ENCODE results near the gene ORAI1.

Gene ORAI1

GRCh38 chr12:121626853-121627640, 717 bp downstream of the ORAI1 start (continued):
- TF ChIP-seq, protein P1, sequence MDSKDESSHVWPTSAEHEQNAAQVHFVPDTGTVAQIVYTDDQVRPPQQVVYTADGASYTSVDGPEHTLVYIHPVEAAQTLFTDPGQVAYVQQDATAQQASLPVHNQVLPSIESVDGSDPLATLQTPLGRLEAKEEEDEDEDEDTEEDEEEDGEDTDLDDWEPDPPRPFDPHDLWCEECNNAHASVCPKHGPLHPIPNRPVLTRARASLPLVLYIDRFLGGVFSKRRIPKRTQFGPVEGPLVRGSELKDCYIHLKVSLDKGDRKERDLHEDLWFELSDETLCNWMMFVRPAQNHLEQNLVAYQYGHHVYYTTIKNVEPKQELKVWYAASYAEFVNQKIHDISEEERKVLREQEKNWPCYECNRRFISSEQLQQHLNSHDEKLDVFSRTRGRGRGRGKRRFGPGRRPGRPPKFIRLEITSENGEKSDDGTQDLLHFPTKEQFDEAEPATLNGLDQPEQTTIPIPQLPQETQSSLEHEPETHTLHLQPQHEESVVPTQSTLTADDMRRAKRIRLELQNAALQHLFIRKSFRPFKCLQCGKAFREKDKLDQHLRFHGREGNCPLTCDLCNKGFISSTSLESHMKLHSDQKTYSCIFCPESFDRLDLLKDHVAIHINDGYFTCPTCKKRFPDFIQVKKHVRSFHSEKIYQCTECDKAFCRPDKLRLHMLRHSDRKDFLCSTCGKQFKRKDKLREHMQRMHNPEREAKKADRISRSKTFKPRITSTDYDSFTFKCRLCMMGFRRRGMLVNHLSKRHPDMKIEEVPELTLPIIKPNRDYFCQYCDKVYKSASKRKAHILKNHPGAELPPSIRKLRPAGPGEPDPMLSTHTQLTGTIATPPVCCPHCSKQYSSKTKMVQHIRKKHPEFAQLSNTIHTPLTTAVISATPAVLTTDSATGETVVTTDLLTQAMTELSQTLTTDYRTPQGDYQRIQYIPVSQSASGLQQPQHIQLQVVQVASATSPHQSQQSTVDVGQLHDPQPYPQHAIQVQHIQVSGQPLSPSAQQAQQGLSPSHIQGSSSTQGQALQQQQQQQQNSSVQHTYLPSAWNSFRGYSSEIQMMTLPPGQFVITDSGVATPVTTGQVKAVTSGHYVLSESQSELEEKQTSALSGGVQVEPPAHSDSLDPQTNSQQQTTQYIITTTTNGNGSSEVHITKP (tag by site-specific recombination; IDR thresholded peaks at IDR 0.05): peak; percentile 85
- TF ChIP-seq KLF1 (tag by site-specific recombination; IDR thresholded peaks at IDR 0.05) (no peak; the same call in 1 of the 2 replicates), ZNF529 (tag by site-specific recombination; IDR thresholded peaks at IDR 0.05; ENCODE audit: insufficient replicate concordance) (no peak), ZBTB10 (tag by site-specific recombination; IDR thresholded peaks at IDR 0.05) (no peak), PRDM6 (tag by site-specific recombination; IDR thresholded peaks at IDR 0.05) (no peak), ZNF280D (tag by site-specific recombination; IDR thresholded peaks at IDR 0.05) (no peak), ZFP3 (tag by site-specific recombination; IDR thresholded peaks at IDR 0.05; ENCODE audit: low read depth) (no peak), ZBTB21 (tag by site-specific recombination; IDR thresholded peaks at IDR 0.05) (no peak), PRDM2 (tag by site-specific recombination; IDR thresholded peaks at IDR 0.05; ENCODE audit: borderline replicate concordance) (no peak), ZBTB6 (tag by site-specific recombination; IDR thresholded peaks at IDR 0.05) (peak; percentile 9; the same call in 1 of the 2 replicates), GLIS1 (tag by site-specific recombination; IDR thresholded peaks at IDR 0.05) (peak; percentile 61), ZNF692 (tag by site-specific recombination; IDR thresholded peaks at IDR 0.05) (0 out of 2 replicates have a peak, but pooled peaks have one; percentile 37)
- TF ChIP-seq, protein P2, sequence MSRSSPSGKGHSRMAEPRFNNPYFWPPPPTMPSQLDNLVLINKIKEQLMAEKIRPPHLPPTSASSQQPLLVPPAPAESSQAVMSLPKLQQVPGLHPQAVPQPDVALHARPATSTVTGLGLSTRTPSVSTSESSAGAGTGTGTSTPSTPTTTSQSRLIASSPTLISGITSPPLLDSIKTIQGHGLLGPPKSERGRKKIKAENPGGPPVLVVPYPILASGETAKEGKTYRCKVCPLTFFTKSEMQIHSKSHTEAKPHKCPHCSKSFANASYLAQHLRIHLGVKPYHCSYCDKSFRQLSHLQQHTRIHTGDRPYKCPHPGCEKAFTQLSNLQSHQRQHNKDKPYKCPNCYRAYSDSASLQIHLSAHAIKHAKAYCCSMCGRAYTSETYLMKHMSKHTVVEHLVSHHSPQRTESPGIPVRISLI (tag by site-specific recombination; IDR thresholded peaks at IDR 0.05): no peak
- TF ChIP-seq, protein P3, sequence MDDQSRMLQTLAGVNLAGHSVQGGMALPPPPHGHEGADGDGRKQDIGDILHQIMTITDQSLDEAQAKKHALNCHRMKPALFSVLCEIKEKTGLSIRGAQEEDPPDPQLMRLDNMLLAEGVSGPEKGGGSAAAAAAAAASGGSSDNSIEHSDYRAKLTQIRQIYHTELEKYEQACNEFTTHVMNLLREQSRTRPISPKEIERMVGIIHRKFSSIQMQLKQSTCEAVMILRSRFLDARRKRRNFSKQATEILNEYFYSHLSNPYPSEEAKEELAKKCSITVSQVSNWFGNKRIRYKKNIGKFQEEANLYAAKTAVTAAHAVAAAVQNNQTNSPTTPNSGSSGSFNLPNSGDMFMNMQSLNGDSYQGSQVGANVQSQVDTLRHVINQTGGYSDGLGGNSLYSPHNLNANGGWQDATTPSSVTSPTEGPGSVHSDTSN (CRISPR knock-in tag; IDR thresholded peaks at IDR 0.05): no peak

Data from HEK293 (cell line).